Measurements from ENCODE around the gene CACNA1D.

CACNA1D gene

DNA sequence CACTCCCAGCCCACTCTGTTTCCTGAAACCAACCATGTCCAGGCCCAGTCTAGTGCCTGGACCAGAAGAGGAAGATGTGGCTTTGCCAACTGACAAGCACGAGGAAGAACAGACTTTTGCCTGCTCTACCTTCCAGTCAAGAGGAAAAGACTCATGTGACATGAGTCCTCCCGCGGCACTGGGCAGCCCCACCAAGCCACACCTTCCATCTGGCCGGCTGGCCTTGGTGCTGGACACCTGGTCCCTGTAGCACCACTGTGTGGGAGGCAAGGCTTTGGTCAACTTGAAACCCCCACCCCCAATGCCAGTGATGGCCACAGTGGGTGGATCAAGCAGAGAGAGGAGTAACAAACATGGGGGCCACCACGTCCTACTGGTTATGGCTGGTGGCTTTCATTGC lies 339.3 kb downstream of the CACNA1D start:
- DNase-seq = no peak

DNA sequence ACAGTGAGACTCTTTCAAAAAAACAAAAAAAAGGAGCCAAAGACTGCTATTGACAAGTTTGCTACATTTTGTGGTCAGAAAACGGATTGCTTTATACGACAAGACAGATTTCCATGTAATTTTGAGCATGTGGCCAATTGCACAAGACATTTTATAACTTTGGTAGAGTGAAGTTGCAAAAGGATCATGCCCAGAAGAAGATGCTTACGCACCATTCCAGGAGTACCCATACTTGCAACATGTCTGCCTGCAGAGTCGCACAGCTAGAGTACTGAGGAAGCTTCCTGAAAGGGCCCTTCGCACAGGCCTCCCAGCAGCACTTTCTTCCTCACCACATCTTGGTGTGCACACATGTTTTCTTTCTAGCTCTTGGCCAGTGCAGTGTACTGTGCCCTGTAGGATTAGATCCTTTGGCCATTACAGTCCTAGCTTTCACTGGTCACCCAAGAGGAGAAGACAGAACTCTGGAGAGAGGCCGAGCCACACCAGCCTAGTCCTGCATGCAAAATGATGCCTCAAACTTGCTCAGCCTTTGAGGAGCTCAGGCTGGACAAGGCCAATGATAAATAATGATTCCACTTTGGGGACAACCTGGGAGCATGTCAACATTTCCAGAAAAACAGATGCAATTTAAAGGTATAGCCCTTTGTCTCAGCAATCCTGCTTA lies 340.2 kb downstream of the CACNA1D start:
- no peak for DNase-seq

DNA sequence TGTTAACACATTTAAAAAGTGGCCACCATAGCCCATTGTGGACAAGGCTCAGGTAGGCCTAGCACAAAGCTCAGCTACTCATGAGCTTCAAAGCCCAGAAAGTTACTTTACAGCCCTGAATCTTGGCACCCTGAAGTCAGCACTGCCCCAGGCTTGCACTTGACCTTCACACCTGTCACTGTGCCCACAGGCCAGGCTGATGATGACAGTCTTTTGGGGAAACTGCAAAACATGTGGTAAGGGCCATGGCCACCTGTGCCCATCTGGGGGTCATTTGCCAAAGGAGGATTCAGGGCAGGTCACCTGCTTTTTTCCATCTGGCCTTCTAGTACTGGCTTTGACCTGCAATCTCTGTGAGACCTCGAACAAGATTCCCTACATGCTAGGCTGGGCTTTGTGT lies 340.8 kb downstream of the CACNA1D start:
- DNase-seq = no peak

DNA sequence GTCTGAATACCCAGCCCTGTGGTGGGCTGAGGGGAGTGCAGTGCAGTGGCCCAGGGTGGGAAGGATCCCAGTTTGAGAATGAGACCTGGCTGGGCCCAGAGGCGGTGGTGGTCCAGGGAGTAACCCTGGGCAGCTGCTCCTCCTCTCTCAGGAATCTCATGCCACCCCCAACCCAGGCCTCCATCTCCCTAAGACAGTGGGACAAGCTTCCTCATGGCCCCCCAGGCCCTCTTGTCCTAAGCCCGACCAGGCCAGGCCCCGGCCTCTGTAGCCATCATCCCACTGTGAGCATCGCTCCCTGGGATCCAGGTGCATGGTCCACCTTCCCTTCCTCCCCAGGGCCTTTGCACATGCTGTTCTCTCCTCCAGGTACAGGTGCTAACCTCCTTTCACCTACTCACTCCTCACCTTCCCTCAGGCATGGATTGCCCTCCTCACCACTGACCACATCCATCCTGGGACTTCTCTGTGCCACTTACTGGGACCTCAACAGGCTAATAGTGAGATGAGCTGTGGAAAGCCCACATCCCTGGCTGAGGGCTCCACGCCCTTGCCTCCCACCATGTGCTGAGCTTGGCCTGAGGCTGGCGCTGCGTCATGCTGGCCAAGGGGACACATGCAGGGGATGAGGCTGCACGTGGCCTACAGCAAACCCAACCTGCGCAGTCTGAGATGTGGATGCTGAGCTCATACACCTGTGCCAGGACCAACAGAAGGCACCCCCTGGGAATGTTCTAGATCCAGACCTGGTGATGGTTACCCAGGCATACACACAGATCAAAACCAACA lies 341.9 kb downstream of the CACNA1D start:
- DNase-seq = no peak

DNA sequence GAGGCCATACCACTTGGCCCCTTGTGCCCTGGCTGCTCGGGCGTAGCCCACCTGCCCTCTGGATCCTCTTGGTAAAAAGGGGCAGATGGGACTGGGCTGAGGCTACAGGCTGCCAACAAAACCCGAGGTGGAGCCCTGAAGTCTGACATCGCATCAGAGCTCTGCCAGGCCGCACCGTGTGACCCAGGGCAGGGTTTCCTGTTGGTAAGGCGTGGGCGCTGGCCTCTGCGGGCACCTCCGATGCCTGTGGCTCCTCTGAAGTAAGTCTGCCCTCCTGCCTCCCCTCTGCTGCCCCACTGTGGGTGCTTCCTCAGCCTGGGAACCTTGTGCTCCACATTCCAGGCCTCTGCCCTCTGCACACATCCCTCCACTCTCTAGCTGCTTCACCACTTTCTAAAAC lies 342.9 kb downstream of the CACNA1D start:
- no peak for DNase-seq

DNA sequence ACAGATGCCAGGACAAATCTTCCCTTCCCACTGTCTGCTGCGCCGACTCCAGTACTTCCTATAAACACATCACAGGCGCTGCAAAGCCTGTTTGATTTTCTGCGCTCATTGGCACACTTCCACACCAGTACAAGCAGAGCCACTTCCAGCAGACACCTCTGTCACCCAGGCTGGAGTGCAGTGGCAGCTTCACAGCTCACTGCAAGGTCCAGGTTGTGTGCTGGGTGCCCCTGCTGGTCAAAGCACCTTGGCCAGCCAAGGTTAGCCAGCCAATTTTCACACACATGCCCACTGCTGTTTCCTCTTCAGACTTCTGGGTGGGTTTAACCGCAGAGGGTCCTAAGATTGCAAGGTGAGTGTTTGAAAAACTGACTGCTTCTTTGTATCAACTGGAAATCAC lies 346.9 kb downstream of the CACNA1D start:
- DNase-seq = no peak

DNA sequence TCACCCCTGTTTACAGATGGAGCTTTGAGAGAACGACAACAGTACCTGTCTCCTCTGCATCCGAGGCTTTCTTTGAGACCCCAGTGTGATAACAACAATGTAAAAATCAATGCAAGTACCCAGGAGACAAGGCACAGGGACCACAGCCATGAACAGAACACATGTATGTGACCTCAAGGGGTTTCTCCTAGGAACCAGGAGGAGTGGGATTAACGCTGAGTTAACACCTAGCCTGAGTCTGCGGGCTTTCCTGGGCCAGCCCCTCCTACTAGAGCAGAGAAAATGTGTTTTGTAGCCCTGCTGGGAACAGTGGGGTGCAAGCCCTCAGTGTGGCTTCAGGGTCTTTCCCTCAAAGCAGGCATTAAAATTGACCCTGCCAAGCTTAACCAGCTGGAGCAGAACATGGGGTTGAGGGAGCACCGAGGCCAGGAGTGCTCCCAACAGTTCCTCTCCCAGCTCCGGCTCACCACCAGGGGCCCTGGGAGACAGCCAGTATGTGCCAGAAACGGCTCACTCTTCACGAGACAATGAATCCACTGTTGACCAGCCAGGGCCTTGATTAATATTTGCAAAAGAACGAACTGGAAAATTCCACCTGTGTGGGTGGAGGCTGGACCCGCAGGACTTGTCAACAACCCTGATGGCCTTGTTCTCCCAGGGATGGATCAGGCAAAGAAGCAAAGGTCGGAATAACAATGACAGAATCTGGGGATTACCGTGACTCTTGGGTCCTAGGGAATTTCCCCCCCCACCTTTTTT lies 348.2 kb downstream of the CACNA1D start:
- DNase-seq = peak; percentile 88

DNA sequence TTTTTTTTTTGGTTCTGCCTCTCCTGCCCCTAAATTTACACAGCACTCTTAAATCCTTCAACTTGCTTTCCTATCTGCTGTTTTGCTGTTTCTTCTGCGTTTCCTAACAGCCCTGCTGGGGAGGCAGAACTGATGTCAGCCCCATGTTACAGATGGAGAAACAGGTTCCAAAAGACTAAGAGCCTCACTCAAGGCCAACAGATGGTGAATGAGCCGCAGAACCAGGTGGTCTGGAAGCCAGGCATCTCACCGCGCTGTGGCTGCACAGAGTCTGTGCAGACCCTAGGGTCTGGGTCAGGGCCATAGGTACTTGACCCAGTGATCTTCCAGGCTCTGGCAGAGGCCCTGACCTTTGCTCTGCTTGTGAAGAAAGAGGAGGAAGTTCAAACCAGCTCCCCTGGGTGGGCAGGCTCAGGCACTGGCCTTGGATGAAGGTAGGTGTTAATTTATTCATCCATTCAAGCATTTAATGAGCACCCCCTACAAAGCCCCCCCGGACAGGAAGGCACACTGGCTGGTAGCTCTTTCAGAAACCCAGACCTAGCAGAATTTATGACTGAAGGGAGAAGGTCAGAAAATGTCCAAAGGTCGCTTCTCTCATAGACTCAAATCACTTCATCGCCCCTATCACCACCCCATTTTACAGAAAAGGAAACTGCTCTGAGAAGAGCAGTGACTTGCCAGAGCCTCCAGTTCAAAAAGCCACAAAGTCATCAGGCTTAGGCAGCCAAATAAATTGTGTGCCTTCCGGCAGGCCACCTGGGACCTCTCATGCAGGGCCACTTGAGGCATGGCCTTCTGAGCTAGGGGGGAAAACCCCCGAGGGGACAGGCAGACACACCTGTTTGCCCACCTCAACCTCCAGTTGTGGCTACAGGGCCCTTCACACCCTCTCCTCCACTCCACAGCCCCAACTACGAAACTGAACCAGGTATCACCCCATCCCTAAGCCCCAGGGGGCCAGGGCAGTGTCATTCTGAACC lies 349.1 kb downstream of the CACNA1D start:
- peak; percentile 50 for DNase-seq

DNA sequence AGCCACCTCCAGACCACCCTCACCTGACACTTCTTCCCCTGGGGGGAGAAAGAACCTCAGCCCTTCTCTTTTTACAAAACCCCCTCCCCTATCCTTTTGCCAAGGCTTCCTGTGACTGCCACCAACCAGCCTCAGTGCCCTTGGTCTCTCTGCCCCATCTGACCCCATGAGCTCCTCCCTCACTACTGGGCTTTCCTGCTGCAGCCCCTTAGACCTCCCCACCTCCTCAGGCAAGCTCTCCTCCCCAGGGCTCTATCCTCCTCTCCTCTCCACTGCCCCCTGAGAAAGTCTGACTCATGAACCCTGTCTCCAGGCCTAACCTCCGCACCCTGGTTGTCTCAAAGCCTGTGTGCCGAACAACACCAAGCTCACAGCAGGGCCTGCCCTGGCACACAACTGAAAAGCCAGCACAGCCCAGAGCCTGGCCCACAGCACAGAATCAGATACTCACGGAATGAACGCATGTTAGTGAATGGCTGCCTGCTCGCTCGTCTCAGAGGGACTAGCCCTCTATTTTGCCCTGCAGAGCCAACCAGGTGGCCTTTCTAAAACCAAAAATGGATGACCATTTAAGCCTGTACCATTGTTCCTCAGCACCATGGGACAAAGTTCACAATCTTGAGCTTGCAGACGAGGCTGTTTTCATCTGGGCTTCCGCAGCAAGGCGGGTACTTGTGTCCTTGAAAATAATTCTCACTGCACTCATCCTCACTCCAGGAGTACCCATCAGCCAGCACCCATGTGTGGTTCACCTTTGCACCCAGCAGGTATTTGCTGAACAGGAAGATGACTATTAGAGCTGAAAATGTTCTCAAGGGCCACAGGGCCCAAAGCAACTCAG lies 350.1 kb downstream of the CACNA1D start:
- peak; percentile 10 for DNase-seq

DNA sequence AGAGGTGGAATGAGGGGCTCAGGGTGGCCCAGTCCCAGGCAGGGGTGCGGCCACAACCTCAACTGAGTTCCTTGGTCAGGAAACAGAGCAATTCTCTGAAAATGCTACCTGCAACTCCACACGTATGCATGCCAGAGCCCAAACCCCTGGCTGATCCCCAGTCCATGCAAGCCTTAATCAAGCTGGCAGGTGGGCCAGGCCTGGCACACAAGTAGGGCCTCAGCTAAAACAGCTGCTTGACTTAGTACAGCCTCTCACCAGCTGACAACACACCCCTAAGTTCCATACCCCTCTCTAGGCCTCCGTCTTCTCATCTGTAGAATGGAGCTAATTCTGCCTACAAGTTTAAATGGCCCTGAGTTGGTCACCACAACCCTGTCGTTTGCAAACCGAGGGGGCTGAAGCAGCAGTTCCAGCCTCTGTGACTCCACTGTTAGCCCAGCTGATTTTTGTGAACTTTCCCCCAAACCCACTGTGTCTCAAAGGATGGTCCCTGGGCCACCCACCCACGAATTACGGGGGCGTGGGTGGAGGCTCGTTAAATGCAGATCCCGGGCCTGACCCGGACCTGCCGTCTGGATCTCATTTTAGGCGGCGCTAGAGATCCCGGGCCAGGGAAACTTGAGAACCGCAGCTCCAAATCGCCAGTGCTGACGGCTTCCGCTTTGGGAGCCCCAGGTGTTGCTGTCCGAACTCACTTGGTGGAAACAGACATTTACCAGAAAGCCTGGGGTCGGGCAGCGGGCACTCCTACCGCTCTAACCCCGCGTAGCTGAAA lies 350.9 kb downstream of the CACNA1D start:
- peak; percentile 53 for DNase-seq

DNA sequence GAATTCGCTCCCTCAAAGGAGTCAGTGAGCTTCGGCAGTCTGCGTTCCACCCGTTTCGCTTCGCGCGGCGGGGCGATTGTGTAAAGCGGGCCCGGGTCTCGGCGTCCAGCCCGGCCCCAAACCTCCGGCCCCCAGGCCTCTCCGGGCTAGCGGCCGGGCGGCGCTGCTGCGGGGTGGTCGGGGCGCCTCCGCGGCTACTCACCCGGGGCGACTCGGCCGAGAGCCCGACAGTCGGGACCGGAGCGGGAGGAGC lies 351.4 kb downstream of the CACNA1D start:
- no peak for DNase-seq

DNA sequence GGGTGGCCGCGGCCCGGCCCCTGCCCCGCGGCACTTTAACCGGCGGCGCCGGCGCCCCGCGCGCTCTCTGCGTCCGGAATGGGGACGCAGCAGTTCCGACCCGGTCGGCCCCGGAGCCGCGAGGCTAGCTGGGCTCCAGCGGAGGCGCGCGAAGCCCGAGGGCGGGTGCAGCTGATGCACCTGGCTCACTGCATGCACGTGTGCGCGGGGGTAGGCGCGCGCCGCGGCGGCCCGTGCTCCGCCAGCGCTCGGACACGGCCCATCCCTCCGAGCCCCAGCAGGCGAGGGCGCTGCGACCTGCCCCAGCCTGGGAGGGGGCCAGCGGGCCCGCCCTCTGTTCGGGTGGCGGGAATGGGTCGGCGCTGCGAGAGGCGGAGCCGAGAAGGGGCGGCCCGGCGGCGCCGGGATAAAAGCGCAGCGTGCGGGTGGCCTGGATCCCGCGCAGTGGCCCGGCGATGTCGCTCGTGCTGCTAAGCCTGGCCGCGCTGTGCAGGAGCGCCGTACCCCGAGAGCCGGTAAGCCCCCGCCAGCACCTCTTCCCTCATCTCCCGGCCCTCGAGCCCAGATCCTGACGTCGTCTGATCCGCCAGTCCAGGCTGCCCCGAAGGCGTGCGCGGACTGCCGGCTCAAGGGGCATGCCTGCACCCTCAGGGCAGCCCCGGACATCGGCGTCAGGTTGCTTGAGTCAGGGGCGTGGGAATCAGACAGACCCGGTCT lies 351.9 kb downstream of the CACNA1D start, which contains the start of the genes CHDH and IL17RB:
TSS of gene CHDH (minus strand) at position 286 of the 717 bp plus-strand sequence. CDS start 22,411 bp downstream, outside the sequence.
TSS of gene IL17RB (plus strand) at position 435 of the 717 bp plus-strand sequence. CDS start at position 456, 21 bp downstream.
- DNase-seq = peak; percentile 85

DNA sequence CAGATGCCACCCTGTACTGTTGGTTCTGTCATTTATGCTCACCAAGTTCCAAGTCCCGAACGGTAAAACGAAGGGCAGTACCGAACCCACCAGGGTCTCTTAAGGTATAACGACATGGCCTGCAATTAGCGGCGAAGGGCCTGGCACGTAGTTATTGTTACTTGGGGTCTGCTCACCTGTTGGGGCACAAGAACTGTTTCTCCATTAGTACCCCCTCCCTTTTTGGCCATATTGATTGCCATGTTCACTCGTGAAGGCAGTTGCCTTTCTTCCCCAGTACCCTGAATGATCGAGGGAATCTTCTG lies 352.4 kb downstream of the CACNA1D start:
- no peak for DNase-seq

DNA sequence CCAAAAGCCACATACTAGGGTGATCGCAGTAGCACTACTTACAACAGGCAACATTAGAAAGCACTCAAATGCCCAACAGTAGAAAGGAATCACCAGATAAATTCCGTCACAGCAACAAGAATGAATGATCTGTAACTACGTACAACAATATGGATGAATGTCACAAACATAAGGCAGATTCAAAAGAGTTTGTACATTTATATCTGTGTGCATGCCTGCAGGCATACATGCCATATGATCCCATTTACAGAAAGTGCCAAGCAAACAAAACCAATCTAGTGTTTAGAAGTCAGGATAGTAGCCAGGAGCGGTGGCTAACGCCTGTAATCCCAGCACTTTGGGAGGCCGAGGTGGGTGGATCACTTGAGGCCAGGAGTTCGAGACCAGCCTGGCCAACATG lies 355.5 kb downstream of the CACNA1D start:
- DNase-seq = no peak

DNA sequence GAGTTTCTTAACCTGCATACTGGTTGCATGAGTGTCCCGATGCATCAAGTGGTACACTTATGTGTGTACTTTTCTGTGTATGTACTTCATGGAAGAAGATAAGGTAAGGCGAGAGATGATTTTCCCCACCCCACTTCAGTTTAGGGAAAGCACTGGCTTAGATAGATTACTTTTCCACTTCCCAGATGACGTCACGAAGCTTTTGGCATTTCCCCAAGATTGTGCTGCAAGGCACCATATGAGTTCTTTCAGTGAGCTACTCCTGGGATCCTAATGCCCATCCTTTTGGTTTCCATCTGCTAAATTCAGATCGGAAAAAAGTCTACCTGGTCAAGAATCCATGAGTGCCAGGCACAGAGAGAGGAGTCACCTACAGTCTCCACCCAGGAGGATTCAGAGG lies 356.5 kb downstream of the CACNA1D start:
- no peak for DNase-seq

DNA sequence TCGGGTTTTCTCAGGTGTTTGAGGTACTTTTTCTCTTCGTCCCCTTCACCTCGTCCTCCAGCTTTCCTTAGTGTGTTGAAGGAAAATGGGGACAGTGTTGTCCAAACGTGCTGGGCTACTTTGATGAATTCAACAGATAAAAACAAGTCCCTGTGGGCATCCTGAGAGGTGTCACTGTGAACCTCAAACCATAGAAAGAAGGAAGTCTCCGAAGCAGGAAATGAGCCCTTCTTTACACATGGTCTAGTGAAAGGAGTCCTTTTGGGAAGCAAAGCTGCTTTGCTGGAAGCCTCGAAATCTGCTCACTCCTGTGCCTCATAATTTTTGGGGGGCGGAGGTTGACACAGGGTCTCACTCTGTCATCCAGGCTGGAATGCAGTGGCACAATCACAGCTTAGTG lies 362.6 kb downstream of the CACNA1D start:
- DNase-seq = no peak

DNA sequence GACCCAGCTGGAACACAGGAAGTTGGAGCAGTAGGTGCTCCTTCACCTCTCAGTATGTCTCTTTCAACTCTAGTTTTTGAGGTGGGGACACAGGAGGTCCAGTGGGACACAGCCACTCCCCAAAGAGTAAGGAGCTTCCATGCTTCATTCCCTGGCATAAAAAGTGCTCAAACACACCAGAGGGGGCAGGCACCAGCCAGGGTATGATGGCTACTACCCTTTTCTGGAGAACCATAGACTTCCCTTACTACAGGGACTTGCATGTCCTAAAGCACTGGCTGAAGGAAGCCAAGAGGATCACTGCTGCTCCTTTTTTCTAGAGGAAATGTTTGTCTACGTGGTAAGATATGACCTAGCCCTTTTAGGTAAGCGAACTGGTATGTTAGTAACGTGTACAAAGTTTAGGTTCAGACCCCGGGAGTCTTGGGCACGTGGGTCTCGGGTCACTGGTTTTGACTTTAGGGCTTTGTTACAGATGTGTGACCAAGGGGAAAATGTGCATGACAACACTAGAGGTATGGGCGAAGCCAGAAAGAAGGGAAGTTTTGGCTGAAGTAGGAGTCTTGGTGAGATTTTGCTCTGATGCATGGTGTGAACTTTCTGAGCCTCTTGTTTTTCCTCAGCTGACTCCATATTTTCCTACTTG lies 363.8 kb downstream of the CACNA1D start:
- DNase-seq = no peak

DNA sequence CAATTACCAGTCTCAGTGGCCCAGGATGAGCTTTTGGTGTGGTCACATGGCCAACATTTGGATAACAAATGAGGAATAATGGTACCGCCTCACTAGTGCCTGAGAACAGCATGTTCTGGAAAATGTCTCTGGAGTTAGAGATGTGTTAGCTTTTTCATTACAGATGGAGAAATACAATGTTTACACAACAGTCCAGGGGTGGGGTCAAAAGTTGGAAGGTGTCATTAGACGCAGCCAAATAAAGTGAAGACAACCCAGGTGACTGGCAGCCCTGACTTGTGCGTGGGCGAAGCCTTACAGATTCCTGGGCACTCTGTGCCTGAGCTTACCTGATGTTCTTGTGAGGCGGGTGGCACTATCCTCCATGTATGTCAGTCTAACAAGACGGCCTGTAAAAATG lies 364.8 kb downstream of the CACNA1D start:
- DNase-seq = no peak

DNA sequence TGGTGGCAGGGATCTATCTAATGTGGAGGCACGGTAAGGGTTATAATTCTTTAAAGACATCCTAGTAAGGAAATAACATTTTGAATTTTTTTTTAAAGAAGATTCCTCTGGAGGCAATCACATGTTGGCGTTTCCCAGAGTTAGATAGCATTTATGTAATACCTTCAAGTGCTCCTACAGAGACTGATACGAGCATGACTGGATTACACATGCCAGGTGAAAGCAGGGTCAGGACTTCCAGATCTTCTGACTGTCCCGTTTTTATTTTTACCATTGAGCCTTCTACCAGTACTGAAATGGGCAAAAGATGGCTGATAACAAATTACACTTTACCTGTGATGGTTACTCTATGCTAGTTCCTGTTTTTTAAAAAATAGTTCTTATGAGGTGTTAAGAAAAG lies 365.8 kb downstream of the CACNA1D start:
- DNase-seq = no peak

DNA sequence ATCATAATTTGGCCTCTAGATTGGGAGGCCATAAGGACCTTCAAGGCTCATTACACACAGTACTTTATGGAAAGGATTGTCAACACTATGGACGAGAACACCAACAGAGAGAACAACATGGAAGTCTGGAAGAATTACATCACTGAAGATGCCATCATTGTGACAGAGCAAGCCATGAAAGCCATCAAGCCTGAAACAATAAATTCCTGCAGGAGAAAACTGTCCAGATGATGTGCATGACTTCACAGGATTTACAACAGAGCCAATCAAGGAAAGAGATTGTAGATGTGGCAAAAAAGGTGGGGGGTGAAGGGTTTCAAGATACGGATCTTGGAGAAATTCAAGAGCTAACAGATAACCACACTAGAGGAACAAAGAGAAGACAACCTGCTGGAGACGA lies 367.8 kb downstream of the CACNA1D start:
- no peak for DNase-seq
